HepG2 (cell line): ENCODE measurements around the gene EEF1AKMT3. TPM values are rescaled to one million over a fixed set of nuclear protein-coding genes. Genes with fewer than 3 reads are reported as not detected.

Experiments used
- FOXK1 ChIP-seq: sonication (generic); formaldehyde crosslinking; IDR thresholded peaks from 2 replicates; pipeline ENCODE4 v1.4.0; 2020; ENCODE audit warnings: low read depth, missing genetic modification reagents, borderline replicate concordance
- GZF1 ChIP-seq: sonication (generic); formaldehyde crosslinking; IDR thresholded peaks from 2 replicates; pipeline ENCODE4 v1.5.1; 2020; ENCODE audit warnings: mild to moderate bottlenecking, missing genetic modification reagents
- ISX ChIP-seq: sonication (generic); formaldehyde crosslinking; conservative IDR thresholded peaks from 2 replicates; pipeline ENCODE4 v1.5.0; 2020; ENCODE audit warnings: missing genetic modification reagents
- KDM5B ChIP-seq: sonication (generic); formaldehyde crosslinking; IDR thresholded peaks from 2 replicates; pipeline ENCODE4 v1.4.0; 2020; ENCODE audit warnings: missing genetic modification reagents, mild to moderate bottlenecking, borderline replicate concordance
- KMT2B ChIP-seq: IDR thresholded peaks from 2 replicates; pipeline ENCODE4 v1.6.1; 2016; ENCODE audit warnings: missing genetic modification reagents, missing compliant biosample characterization
- PHF8 ChIP-seq: sonication (generic); formaldehyde crosslinking; IDR thresholded peaks from 2 replicates; pipeline ENCODE4 v1.5.0; 2020; ENCODE audit warnings: missing genetic modification reagents
- SP5 ChIP-seq: IDR thresholded peaks from 2 replicates; pipeline ENCODE4 v1.6.1; 2016; ENCODE audit warnings: low read depth, borderline replicate concordance
- YY1 ChIP-seq: IDR thresholded peaks from 2 replicates; pipeline ENCODE4 v1.6.1; 2011; ENCODE audit warnings: low read length, low read depth, moderate library complexity, mild to moderate bottlenecking; ENCODE audit not compliant: insufficient read depth, insufficient replicate concordance
- ZBTB3 ChIP-seq: sonication (generic); formaldehyde crosslinking; IDR thresholded peaks from 2 replicates; pipeline ENCODE4 v1.4.0; 2020; ENCODE audit warnings: low read depth, mild to moderate bottlenecking, moderate library complexity, missing genetic modification reagents, borderline replicate concordance
- ZFY ChIP-seq: sonication (generic); formaldehyde crosslinking; IDR thresholded peaks from 2 replicates; pipeline ENCODE4 v1.4.0; 2020; ENCODE audit warnings: missing genetic modification reagents
- ZFYVE20 ChIP-seq: sonication (generic); formaldehyde crosslinking; IDR thresholded peaks from 2 replicates; pipeline ENCODE4 v1.8.0; 2023; ENCODE audit warnings: low read depth, mild to moderate bottlenecking, moderate library complexity, missing genetic modification reagents, borderline replicate concordance
- ZNF430 ChIP-seq: sonication (generic); formaldehyde crosslinking; IDR thresholded peaks from 2 replicates; pipeline ENCODE4 v1.9.0; 2021; ENCODE audit warnings: mild to moderate bottlenecking, missing genetic modification reagents
- ZNF598 ChIP-seq: sonication (generic); formaldehyde crosslinking; IDR thresholded peaks from 2 replicates; pipeline ENCODE4 v1.5.1; 2020; ENCODE audit warnings: mild to moderate bottlenecking, missing genetic modification reagents, borderline replicate concordance
- ZNF619 ChIP-seq: sonication (generic); formaldehyde crosslinking; IDR thresholded peaks from 2 replicates; pipeline ENCODE4 v1.4.0; 2020; ENCODE audit warnings: mild to moderate bottlenecking, missing genetic modification reagents
- ZNF713 ChIP-seq: sonication (generic); formaldehyde crosslinking; IDR thresholded peaks from 2 replicates; pipeline ENCODE4 v1.4.0; 2020; ENCODE audit warnings: mild to moderate bottlenecking, missing genetic modification reagents
- ZNF841 ChIP-seq: sonication (generic); formaldehyde crosslinking; IDR thresholded peaks from 2 replicates; pipeline ENCODE4 v1.8.1; 2023; ENCODE audit warnings: missing genetic modification reagents, borderline replicate concordance
- polyA plus RNA-seq, 8 experiments: library from polyadenylated mRNA; depleted of rRNA in 3 of 8; stranded (reverse) in 7 of 8; unstranded in 1 of 8; fragments of >200 nt; fragmentation: Illumina TruSeq in 4 of 8; extraction: Trizol in 4 of 8; gene quantifications; 2 replicates each; pipeline versions ENCODE4 v1.2.1 to v1.2.3, GENCODE V29; 2011 to 2016; ENCODE audit warnings: low read depth in 4 of 8, missing spikeins in 1 of 8, mixed read lengths in 1 of 8; ENCODE audit not compliant: insufficient read depth in 1 of 8
- total RNA-seq, 5 experiments: library from RNA; depleted of rRNA; stranded (reverse); fragments of >200 nt; fragmentation: Illumina TruSeq; extraction: Trizol; gene quantifications; 2 replicates each; pipeline ENCODE4 v1.2.3, GENCODE V29; 2016; ENCODE audit warnings: low read depth in 1 of 5
- TF ChIP-seq, protein P1 (sequence below): sonication (generic); formaldehyde crosslinking; IDR thresholded peaks from 2 replicates; pipeline ENCODE4 v1.4.0; 2020; ENCODE audit warnings: mild to moderate bottlenecking, low read depth, missing genetic modification reagents
- TF ChIP-seq, protein P2 (sequence below): IDR thresholded peaks from 2 replicates; pipeline ENCODE4 v1.6.1; 2018; ENCODE audit warnings: missing genetic modification reagents, mild to moderate bottlenecking, missing compliant biosample characterization
- TF ChIP-seq, protein P3 (sequence below): IDR thresholded peaks from 2 replicates; pipeline ENCODE4 v1.6.1; 2016; ENCODE audit warnings: missing genetic modification reagents, missing compliant biosample characterization
- TF ChIP-seq, protein P4 (sequence below): sonication (generic); formaldehyde crosslinking; IDR thresholded peaks from 2 replicates; pipeline ENCODE4 v1.8.1; 2023; ENCODE audit warnings: mild to moderate bottlenecking, moderate library complexity, missing genetic modification reagents
- TF ChIP-seq, protein P5 (sequence below): sonication (generic); formaldehyde crosslinking; IDR thresholded peaks from 2 replicates; pipeline ENCODE4 v1.8.0; 2022; ENCODE audit warnings: low read depth, missing genetic modification reagents
- TF ChIP-seq, protein P6 (sequence below): sonication (generic); formaldehyde crosslinking; IDR thresholded peaks from 2 replicates; pipeline ENCODE4 v1.4.0; 2020; ENCODE audit warnings: missing genetic modification reagents

The EEF1AKMT3 gene
- total and polyA plus RNA-seq, 2 of the 13 experiments (the other 11 are each of a cell fraction or from before 2014, with no cell fraction given): 4.7 to 11.4 TPM

DNA sequence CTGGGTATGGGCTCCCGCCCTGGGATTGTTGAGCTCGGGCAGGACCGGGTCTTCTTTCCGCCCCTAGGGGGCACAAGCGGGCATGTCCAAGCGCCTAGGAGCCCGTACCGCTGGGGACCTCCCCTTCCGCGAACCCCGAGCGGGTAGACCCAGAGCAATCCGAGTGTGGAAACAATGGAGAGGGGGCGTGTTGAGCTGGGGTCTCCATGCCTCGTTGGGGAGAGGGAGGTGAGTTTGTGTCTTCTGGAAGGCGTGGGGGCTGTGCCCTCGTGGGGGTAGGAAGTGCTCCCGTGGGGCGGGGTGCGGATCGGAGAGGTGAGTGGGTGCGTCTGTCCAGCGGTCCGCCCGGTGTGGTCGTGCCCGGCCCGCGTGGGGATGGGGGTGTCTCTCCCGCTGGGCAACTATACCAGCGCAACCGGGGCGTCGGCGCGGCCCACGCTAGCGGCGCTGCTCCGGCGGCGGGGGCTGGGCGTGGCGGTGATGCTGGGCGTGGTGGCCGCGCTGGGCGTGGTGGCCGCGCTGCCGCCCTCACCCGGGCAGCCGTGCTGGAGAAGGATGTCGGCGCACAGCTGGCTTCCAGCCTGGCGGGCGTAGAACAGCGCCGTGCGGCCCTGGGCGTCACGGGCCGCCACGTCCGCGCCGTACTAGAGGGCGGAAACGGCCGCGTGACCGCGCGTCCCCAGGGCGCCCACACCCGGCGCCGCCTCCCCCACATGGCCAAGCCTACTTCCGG lies 46.1 kb upstream of the EEF1AKMT3 start (continued):
- TF ChIP-seq PHF8: 0 out of 2 replicates have a peak, but pooled peaks have one; percentile 29
- TF ChIP-seq, protein P1, sequence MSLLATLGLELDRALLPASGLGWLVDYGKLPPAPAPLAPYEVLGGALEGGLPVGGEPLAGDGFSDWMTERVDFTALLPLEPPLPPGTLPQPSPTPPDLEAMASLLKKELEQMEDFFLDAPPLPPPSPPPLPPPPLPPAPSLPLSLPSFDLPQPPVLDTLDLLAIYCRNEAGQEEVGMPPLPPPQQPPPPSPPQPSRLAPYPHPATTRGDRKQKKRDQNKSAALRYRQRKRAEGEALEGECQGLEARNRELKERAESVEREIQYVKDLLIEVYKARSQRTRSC (CRISPR knock-in tag): no peak
- no peak for TF ChIP-seq ZNF430
- TF ChIP-seq, protein P2, sequence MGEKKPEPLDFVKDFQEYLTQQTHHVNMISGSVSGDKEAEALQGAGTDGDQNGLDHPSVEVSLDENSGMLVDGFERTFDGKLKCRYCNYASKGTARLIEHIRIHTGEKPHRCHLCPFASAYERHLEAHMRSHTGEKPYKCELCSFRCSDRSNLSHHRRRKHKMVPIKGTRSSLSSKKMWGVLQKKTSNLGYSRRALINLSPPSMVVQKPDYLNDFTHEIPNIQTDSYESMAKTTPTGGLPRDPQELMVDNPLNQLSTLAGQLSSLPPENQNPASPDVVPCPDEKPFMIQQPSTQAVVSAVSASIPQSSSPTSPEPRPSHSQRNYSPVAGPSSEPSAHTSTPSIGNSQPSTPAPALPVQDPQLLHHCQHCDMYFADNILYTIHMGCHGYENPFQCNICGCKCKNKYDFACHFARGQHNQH (CRISPR knock-in tag): peak; percentile 35; the same call in 1 of the 2 replicates
- no peak for TF ChIP-seq YY1
- TF ChIP-seq KDM5B: peak; percentile 19; the same call in 1 of the 2 replicates
- TF ChIP-seq ZNF713 (CRISPR knock-in tag): no peak
- no peak for TF ChIP-seq ZNF598 (CRISPR knock-in tag)
- TF ChIP-seq GZF1 (CRISPR knock-in tag): no peak
- TF ChIP-seq ZBTB3 (CRISPR knock-in tag): no peak
- no peak for TF ChIP-seq ZNF841 (CRISPR knock-in tag)
- TF ChIP-seq KMT2B (CRISPR knock-in tag): 0 out of 2 replicates have a peak, but pooled peaks have one; percentile 29
- no peak for TF ChIP-seq ZFYVE20
- TF ChIP-seq FOXK1: no peak
- TF ChIP-seq, protein P3, sequence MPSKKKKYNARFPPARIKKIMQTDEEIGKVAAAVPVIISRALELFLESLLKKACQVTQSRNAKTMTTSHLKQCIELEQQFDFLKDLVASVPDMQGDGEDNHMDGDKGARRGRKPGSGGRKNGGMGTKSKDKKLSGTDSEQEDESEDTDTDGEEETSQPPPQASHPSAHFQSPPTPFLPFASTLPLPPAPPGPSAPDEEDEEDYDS (CRISPR knock-in tag): no peak
- TF ChIP-seq, protein P4, sequence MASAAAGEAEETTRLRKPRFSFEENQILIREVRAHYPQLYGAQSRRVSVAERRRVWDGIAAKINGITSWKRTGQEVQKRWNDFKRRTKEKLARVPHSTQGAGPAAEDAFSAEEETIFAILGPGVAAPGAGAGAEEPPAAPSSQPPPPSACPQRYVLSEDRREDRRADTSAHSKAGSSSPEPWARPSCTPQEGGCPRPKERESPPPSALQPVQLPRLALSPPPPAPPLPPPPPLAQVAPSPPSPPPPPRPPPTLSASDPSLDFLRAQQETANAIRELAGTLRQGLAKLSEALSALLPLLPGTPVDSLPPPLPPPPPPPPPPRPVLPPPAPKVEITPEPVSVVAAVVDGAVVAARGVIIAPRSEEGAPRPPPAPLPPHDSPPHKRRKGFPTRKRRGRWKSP (CRISPR knock-in tag): peak; percentile 32; the same call in 1 of the 2 replicates
- no peak for TF ChIP-seq SP5
- peak; percentile 48; the same call in 1 of the 2 replicates for TF ChIP-seq ZFY
- TF ChIP-seq, protein P5, sequence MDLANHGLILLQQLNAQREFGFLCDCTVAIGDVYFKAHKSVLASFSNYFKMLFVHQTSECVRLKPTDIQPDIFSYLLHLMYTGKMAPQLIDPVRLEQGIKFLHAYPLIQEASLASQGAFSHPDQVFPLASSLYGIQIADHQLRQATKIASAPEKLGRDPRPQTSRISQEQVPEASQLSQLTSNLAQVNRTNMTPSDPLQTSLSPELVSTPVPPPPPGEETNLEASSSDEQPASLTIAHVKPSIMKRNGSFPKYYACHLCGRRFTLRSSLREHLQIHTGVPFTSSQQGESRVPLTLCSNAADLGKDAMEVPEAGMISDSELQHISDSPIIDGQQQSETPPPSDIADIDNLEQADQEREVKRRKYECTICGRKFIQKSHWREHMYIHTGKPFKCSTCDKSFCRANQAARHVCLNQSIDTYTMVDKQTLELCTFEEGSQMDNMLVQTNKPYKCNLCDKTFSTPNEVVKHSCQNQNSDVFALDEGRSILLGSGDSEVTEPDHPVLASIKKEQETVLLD (CRISPR knock-in tag): 0 out of 2 replicates have a peak, but pooled peaks have one; percentile 11
- TF ChIP-seq, protein P6, sequence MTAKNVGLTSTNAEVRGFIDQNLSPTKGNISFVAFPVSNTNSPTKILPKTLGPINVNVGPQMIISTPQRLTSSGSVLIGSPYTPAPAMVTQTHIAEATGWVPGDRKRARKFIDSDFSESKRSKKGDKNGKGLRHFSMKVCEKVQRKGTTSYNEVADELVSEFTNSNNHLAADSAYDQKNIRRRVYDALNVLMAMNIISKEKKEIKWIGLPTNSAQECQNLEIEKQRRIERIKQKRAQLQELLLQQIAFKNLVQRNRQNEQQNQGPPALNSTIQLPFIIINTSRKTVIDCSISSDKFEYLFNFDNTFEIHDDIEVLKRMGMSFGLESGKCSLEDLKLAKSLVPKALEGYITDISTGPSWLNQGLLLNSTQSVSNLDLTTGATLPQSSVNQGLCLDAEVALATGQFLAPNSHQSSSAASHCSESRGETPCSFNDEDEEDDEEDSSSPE (CRISPR knock-in tag): 0 out of 2 replicates have a peak, but pooled peaks have one; percentile 33
- no peak for TF ChIP-seq ISX (CRISPR knock-in tag)
- TF ChIP-seq ZNF619 (CRISPR knock-in tag): 0 out of 2 replicates have a peak, but pooled peaks have one; percentile 71
